ENCODE data around the gene DCANP1. TPM values are rescaled to one million over a fixed set of nuclear protein-coding genes. Genes with fewer than 3 reads are reported as not detected.

The DCANP1 gene
- total RNA-seq, 1 experiment from 2014 or later = not detected

- no peak for TF ChIP-seq ZBTB33 (IDR thresholded peaks at IDR 0.05; ENCODE audit: extremely low read depth, insufficient replicate concordance, low read length)
- no peak; the same call in 1 of the 2 replicates for TF ChIP-seq CEBPB (IDR thresholded peaks at IDR 0.05; ENCODE audit: low read depth)
- TF ChIP-seq SRF (IDR thresholded peaks at IDR 0.05; ENCODE audit: low read depth) = no peak
- 0 out of 2 replicates have a peak, but pooled peaks have one; percentile 18 for TF ChIP-seq CBX3 (IDR thresholded peaks at IDR 0.05; ENCODE audit: low read depth)
- no peak for TF ChIP-seq ZFX (IDR thresholded peaks at IDR 0.05)
Observed at GRCh38 chr5:135456238-135457099, 9.3 kb upstream of the DCANP1 start (continued).

- Histone ChIP-seq H4K20me1 (ENCODE audit: insufficient read depth) (no peaks in the 10 kb centered on the region), H3K4me1 (ENCODE audit: control insufficient read depth in 1 of 2, insufficient read depth in 2 of 2, low read length in 2 of 2) (peaks cover 10 to 35% of the 10 kb centered on the region in 2 experiments), H2AFZ (ENCODE audit: low read depth, low read length, poor library complexity, severe bottlenecking) (no peak overlapping the region), H3K9ac (ENCODE audit: low read length) (no peak overlapping the region), H3K4me3 (replicated peaks in 1 of 2; ENCODE audit: low read depth in 1 of 2, low read length in 2 of 2) (no peak overlapping the region), H3K27me3 (ENCODE audit: insufficient read depth, low read length) (no peaks in the 10 kb centered on the region), H3K79me2 (ENCODE audit: insufficient read depth, low read length) (no peaks in the 10 kb centered on the region), H3K36me3 (ENCODE audit: control insufficient read depth in 1 of 2, insufficient read depth in 2 of 2, low read length in 2 of 2) (no peaks in the 10 kb centered on the region), H3K9me2 (ENCODE audit: insufficient read depth) (no peaks in the 10 kb centered on the region; the same call in 1 of the 2 replicates), H3K4me2 (ENCODE audit: low read length) (peak overlapping the region; percentile 49), H3K9me3 (ENCODE audit: control insufficient read depth in 1 of 2, insufficient read depth in 1 of 2, low read depth in 1 of 2, low read length in 2 of 2) (no peaks in the 10 kb centered on the region), H3K27ac (ENCODE audit: low read depth, low read length) (no peak overlapping the region)
- POLR2A ChIA-PET = no interaction called here
- no peak for ATAC-seq
- CTCF ChIA-PET = interaction anchor here (0.6 to 14.2 kb wide), 2 partner anchors 95 to 110 kb away, joined by 3 to 476 read pairs; no protein-coding TSS in a partner anchor
- RAD21 ChIA-PET (ENCODE audit: low non-redundant PET in 1 of 2, low total read pairs in 2 of 2, uncharacterized antibody in 2 of 2, unreplicated experiment in 2 of 2) = no interaction called here
- intact Hi-C loops (cut with micrococcal nuclease) = loop anchor here (5.0 to 10.0 kb wide), 2 partner anchors 496 to 599 kb away; partner anchors contain the start of gene LECT2
- no TSS peak for BruUV-seq (replicated peaks)
- DNase-seq (ENCODE audit: low read depth, low spot score) = no peak
- TF ChIP-seq TCF7L2 (IDR thresholded peaks at IDR 0.05; ENCODE audit: borderline replicate concordance, extremely low read depth, insufficient read depth, insufficient read length) (no peak), MAX (IDR thresholded peaks at IDR 0.05) (no peak), REST (IDR thresholded peaks at IDR 0.05; ENCODE audit: low read depth) (no peak), CBX3 (IDR thresholded peaks at IDR 0.05; ENCODE audit: low read depth) (no peak), RAD21 (IDR thresholded peaks at IDR 0.05; ENCODE audit: low read depth) (no peak), POLR2A (IDR thresholded peaks at IDR 0.05; ENCODE audit: borderline replicate concordance, extremely low read depth, insufficient read depth, insufficient read length) (no peak), EZH2 (IDR thresholded peaks at IDR 0.05) (no peak), ZNF274 (IDR thresholded peaks at IDR 0.05; ENCODE audit: low read depth, low read length) (no peak), CEBPB (IDR thresholded peaks at IDR 0.05; ENCODE audit: low read depth) (no peak), SRF (IDR thresholded peaks at IDR 0.05; ENCODE audit: low read depth) (no peak), ATF3 (IDR thresholded peaks at IDR 0.05) (no peak), FOSL1 (IDR thresholded peaks at IDR 0.05; ENCODE audit: low read depth) (no peak), ELF1 (IDR thresholded peaks at IDR 0.05; ENCODE audit: borderline replicate concordance, low read depth) (no peak), YY1 (IDR thresholded peaks at IDR 0.05; ENCODE audit: extremely low read depth, insufficient replicate concordance, low read depth, low read length) (no peak), JUND (IDR thresholded peaks at IDR 0.05) (no peak), ZFX (IDR thresholded peaks at IDR 0.05) (no peak), POLR2AphosphoS5 (IDR thresholded peaks at IDR 0.05; ENCODE audit: low read depth, low read length) (no peak), EZH2phosphoT487 (IDR thresholded peaks at IDR 0.05; ENCODE audit: borderline replicate concordance) (no peak), SP1 (IDR thresholded peaks at IDR 0.05; ENCODE audit: low read depth) (no peak)
Observed at GRCh38 chr5:135455876-135456237, 8.7 kb upstream of the DCANP1 start.
